CD4-positive, CD25-positive, alpha-beta regulatory T cell (primary cell): ENCODE results near the gene LIMS1. TPM values are rescaled to one million over a fixed set of nuclear protein-coding genes. Genes with fewer than 3 reads are reported as not detected.

Experiments used
- ATAC-seq, 2 donors: fragments of 150-1000 bp; cut with Tn5 transposase; one replicate each; pipeline ENCODE4 v1.10.0; 2021; ENCODE audit warnings: low read depth in 2 of 2, moderate number of reproducible peaks in 2 of 2, moderate library complexity in 1 of 2
- DNase-seq, 3 donors: peaks; one replicate each; pipeline versions ENCODE4 v3.0.0 to v3.0.0-alpha.2; 2012 to 2022; ENCODE audit warnings: mixed read lengths in 1 of 3
- H3K27ac ChIP-seq: one replicate; pipeline ENCODE4 v1.7.0; 2013; ENCODE audit warnings: mild to moderate bottlenecking, low read length; ENCODE audit not compliant: insufficient read depth, poor library complexity, severe bottlenecking
- H3K27me3 ChIP-seq: one replicate; pipeline ENCODE4 v1.7.0; 2013; ENCODE audit warnings: low read length; ENCODE audit not compliant: control insufficient read depth, insufficient read depth
- H3K36me3 ChIP-seq: one replicate; pipeline ENCODE4 v1.7.0; 2013; ENCODE audit warnings: mild to moderate bottlenecking, low read length, moderate library complexity; ENCODE audit not compliant: control insufficient read depth, insufficient read depth
- H3K4me1 ChIP-seq: 2 replicates; pipeline ENCODE4 v1.7.0; 2013; ENCODE audit warnings: mild to moderate bottlenecking, low read length; ENCODE audit not compliant: insufficient read depth, control insufficient read depth, poor library complexity, severe bottlenecking
- H3K4me3 ChIP-seq: one replicate; pipeline ENCODE4 v1.7.0; 2013; ENCODE audit warnings: low read depth, mild to moderate bottlenecking, low read length, moderate library complexity
- H3K9me3 ChIP-seq, 2 experiments: 1 replicate in 1 of 2; 2 replicates in 1 of 2; pipeline ENCODE4 v1.7.0; 2013; ENCODE audit warnings: low read length in 2 of 2, mild to moderate bottlenecking in 1 of 2, moderate library complexity in 1 of 2; ENCODE audit not compliant: control insufficient read depth in 2 of 2
- H3K27ac Mint-ChIP-seq, 3 donors: one replicate each; pipeline ENCODE4 v1.8.0; 2020 to 2022; ENCODE audit warnings: mild to moderate bottlenecking in 3 of 3, mixed read lengths in 3 of 3, moderate library complexity in 2 of 3
- H3K27me3 Mint-ChIP-seq: one replicate; pipeline ENCODE4 v1.8.0; 2022; ENCODE audit warnings: mild to moderate bottlenecking, mixed read lengths
- H3K36me3 Mint-ChIP-seq: one replicate; pipeline ENCODE4 v1.8.0; 2020; ENCODE audit warnings: mixed read lengths
- H3K4me1 Mint-ChIP-seq, 4 donors: one replicate each; pipeline ENCODE4 v1.8.0; 2020 to 2022; ENCODE audit warnings: mixed read lengths in 4 of 4, mild to moderate bottlenecking in 1 of 4
- H3K4me3 Mint-ChIP-seq, 4 donors: one replicate each; pipeline ENCODE4 v1.8.0; 2020 to 2022; ENCODE audit warnings: mild to moderate bottlenecking in 4 of 4, mixed read lengths in 4 of 4, moderate library complexity in 3 of 4
- H3K9me3 Mint-ChIP-seq, 7 donors: one replicate each; pipeline ENCODE4 v1.8.0; 2020 to 2022; ENCODE audit warnings: mixed read lengths in 7 of 7, mild to moderate bottlenecking in 3 of 7, moderate library complexity in 2 of 7
- polyA plus RNA-seq, 4 donors: library from polyadenylated mRNA; unstranded; fragments of 300-500 nt; fragmentation: Illumina TruSeq; gene quantifications; one replicate each; pipeline ENCODE4 v1.2.3, GENCODE V29; 2021
- total RNA-seq: library from RNA; stranded (reverse); gene quantifications from one replicate; pipeline ENCODE4 v1.2.3, GENCODE V29; 2022

LIMS1 gene
- total and polyA plus RNA-seq, 5 donors from 2014 or later: 109 to 235 (median 158) TPM

DNA sequence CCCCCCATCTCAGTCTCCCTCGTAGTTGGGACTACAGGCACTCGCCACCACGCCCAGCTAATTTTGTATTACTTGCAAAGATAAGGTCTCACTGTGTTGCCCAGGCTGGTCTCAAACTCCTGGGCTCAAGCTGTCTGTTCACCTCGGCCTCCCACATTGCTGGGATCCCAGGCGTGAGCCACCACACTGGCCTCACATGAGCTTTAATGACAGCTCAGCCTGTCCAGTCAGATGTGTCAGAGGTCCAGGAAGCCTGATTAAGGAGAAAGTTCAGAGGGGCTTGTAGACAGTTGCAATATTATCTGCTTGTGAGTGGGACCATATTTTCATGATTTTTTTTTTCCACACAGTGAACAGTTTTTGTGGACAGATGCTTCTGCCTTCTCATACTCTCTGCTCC is 82.0 kb downstream of the LIMS1 start:
- H3K9me3 Mint-ChIP-seq: no peaks in the 10 kb centered on the region
- Histone ChIP-seq H3K4me3 (no peak overlapping the region), H3K36me3 (no peaks in the 10 kb centered on the region), H3K4me1 (peaks cover 93% of the 10 kb centered on the region), H3K9me3 (no peaks in the 10 kb centered on the region), H3K27me3 (no peaks in the 10 kb centered on the region), H3K27ac (peak overlapping the region; percentile 48)
- no peaks in the 10 kb centered on the region for H3K27me3 Mint-ChIP-seq
- no peak overlapping the region for H3K4me3 Mint-ChIP-seq
- peaks cover 37 to 95% (median 76%) of the 10 kb centered on the region in 4 donors for H3K4me1 Mint-ChIP-seq
- ATAC-seq (no peak), DNase-seq (no peak)
- H3K36me3 Mint-ChIP-seq: no peaks in the 10 kb centered on the region
- peak overlapping the region; percentile 6 to 93 (median 86) for H3K27ac Mint-ChIP-seq

DNA sequence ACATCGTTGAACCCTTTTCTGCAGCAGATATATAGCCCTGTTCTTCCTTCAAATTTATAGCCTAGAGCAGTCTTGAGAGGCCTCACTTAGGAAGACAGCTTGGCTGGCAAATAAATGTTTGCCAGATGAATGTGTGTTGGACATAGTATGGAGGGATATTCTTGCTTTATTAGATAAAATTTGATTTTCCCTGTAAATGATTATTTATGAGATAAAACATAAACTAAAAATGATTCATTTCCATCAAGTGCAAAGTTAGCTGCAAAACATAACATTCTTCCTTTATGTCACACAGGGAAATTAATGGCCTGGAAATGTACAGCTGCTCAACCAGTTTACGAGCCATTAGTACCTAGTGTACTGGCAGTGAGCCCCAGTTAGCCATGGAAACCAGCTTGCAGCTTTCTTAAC is 82.5 kb downstream of the LIMS1 start:
- ATAC-seq (no peak), DNase-seq (no peak)
- Mint-ChIP-seq H3K27ac (peak overlapping the region; percentile 6 to 93 (median 86)), H3K27me3 (no peaks in the 10 kb centered on the region), H3K36me3 (no peaks in the 10 kb centered on the region), H3K9me3 (no peaks in the 10 kb centered on the region), H3K4me1 (peaks cover 38 to 95% (median 75%) of the 10 kb centered on the region in 4 donors), H3K4me3 (no peak overlapping the region)
- Histone ChIP-seq H3K9me3 (no peaks in the 10 kb centered on the region), H3K27ac (peak overlapping the region; percentile 48), H3K27me3 (no peaks in the 10 kb centered on the region), H3K4me3 (no peak overlapping the region), H3K4me1 (peaks cover 90% of the 10 kb centered on the region), H3K36me3 (no peaks in the 10 kb centered on the region)

DNA sequence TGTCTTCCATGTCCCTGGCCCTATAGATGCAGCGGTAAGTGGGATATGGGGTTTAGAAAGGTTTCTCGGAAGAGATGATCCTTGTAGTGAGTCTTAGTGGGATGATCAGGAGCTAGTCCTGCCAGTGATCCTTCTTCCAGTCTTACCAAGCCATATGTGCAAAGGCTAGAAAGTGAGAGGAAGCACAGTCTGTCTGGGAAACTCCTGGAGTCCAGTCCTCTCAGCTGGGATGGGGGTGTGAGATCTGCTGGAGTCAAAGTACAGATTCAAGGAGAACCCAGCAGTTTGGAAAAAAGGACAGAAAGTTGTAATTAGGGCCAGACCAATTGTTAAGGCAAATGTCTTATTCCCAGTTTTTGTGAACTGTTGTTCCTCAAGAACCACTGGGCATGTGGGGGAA is 83.3 kb downstream of the LIMS1 start:
- Histone ChIP-seq H3K36me3 (no peaks in the 10 kb centered on the region), H3K9me3 (no peaks in the 10 kb centered on the region), H3K27me3 (no peaks in the 10 kb centered on the region), H3K27ac (peak overlapping the region; percentile 80), H3K4me1 (peaks cover 91% of the 10 kb centered on the region), H3K4me3 (no peak overlapping the region)
- ATAC-seq (no peak), DNase-seq (no peak)
- Mint-ChIP-seq H3K27me3 (no peaks in the 10 kb centered on the region), H3K4me3 (peak overlapping the region in 2 of 4 donors; percentile 42 to 68), H3K9me3 (no peaks in the 10 kb centered on the region), H3K4me1 (peaks cover 32 to 94% (median 69%) of the 10 kb centered on the region in 4 donors), H3K36me3 (no peaks in the 10 kb centered on the region), H3K27ac (peak overlapping the region; percentile 1 to 93 (median 92))

DNA sequence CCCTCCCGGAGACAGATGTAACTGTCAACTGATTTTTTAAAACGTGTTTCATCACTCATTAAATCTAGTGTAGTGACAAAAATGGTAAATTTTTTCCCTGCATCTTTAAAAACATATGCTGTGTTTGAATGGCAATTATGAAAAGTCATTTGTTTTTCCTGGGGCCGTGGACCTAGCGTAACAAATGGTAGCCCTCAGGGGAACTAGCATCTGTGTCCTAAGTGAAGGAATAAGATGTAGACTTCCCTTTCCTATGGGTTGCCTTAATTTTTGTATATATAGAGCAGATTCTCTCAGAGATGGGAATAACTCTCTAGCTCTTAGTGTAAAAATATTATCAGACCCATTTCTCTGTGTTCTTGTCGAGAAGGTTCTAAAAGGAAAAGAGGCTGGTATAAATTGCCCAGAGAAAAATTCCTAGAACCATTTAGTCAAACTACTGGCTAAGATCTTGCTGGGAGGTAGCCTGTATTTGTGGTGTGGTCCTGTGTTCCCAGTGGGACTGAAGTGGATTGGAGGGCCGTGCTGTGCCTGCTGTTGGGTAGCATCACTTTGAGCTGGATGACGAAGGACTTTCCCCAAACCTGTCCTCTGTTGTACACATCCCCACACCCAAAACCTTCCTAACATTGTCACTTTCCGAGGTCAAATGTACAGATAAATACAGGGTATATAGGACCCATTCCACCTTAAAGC is 85.8 kb downstream of the LIMS1 start:
- H3K9me3 Mint-ChIP-seq: no peaks in the 10 kb centered on the region
- peaks cover 19 to 86% (median 61%) of the 10 kb centered on the region in 4 donors for H3K4me1 Mint-ChIP-seq
- no peaks in the 10 kb centered on the region for H3K27me3 ChIP-seq
- H3K27ac Mint-ChIP-seq: peak overlapping the region; percentile 93
- peak overlapping the region; percentile 89 to 97 (median 90) for H3K4me3 Mint-ChIP-seq
- no peaks in the 10 kb centered on the region for H3K36me3 Mint-ChIP-seq
- no peaks in the 10 kb centered on the region for H3K9me3 ChIP-seq
- H3K36me3 ChIP-seq: no peaks in the 10 kb centered on the region
- peak overlapping the region; percentile 80 for H3K27ac ChIP-seq
- no peaks in the 10 kb centered on the region for H3K27me3 Mint-ChIP-seq
- H3K4me3 ChIP-seq: peak overlapping the region; percentile 88
- peaks cover 88% of the 10 kb centered on the region for H3K4me1 ChIP-seq
- DNase-seq (no peak), ATAC-seq (no peak)

DNA sequence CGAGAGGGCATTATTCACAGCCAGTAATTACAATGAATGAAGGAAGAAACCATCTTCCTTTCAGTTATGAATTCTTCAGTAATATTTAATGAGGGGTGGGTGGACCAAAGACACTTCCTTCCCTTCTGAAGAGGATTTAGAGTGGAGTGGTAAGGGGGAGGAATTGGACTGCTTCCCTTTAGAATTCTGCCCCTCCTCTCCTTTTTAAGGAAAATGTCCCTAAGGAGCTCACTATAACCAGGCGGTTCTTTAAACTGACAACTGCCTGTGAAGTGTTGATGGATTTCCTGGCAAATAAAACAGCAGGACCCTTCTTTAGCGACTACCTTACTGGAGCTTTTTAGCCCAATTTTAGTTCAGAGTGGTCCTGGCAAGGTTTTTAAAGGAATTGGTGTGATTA is 86.4 kb downstream of the LIMS1 start:
- no peak for ATAC-seq
- peaks cover 22 to 86% (median 62%) of the 10 kb centered on the region in 4 donors for H3K4me1 Mint-ChIP-seq

DNA sequence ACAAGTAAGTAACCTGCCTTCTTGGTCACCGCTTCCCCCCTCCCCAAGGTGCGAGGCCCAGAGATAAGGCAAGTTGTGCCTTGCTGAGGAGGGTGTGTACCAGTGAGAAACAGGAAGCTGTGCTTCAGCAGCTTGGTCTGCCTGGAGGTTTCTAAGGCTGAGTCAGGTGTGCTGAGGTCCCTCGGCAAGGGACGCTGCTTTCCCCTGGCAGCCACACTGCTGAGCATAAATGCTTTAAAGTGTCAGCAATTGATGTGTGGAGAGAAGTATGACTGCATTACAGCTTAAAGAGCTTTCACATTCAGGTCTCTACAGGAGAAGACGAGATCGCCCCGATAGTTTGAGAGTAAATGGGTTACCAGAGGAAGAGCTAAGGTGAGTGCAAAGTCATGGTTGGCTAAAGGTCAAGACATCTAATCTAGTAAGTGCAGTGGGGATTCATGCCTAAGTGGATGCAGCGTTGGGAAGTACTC is 86.9 kb downstream of the LIMS1 start:
- no peaks in the 10 kb centered on the region for H3K27me3 ChIP-seq
- no peaks in the 10 kb centered on the region for H3K9me3 ChIP-seq
- no peaks in the 10 kb centered on the region for H3K36me3 Mint-ChIP-seq
- peak overlapping the region; percentile 88 for H3K4me3 ChIP-seq
- DNase-seq: peak; percentile 58 to 93 (median 79)
- H3K36me3 ChIP-seq: no peaks in the 10 kb centered on the region
- peak overlapping the region; percentile 93 for H3K27ac Mint-ChIP-seq
- peak overlapping the region; percentile 89 to 97 (median 90) for H3K4me3 Mint-ChIP-seq
- peaks cover 85% of the 10 kb centered on the region for H3K4me1 ChIP-seq
- H3K4me1 Mint-ChIP-seq: peaks cover 27 to 86% (median 63%) of the 10 kb centered on the region in 4 donors
- ATAC-seq: peak; percentile 99 to 100
- H3K9me3 Mint-ChIP-seq: no peaks in the 10 kb centered on the region
- no peaks in the 10 kb centered on the region for H3K27me3 Mint-ChIP-seq
- peak overlapping the region; percentile 80 for H3K27ac ChIP-seq

More for the DNA sequence above, 86.4 kb downstream of the LIMS1 start:
- Mint-ChIP-seq H3K9me3 (no peaks in the 10 kb centered on the region), H3K27ac (peak overlapping the region; percentile 93), H3K4me3 (peak overlapping the region; percentile 89 to 97 (median 90)), H3K27me3 (no peaks in the 10 kb centered on the region), H3K36me3 (no peaks in the 10 kb centered on the region)
- Histone ChIP-seq H3K27me3 (no peaks in the 10 kb centered on the region), H3K36me3 (no peaks in the 10 kb centered on the region), H3K4me1 (peaks cover 88% of the 10 kb centered on the region), H3K4me3 (peak overlapping the region; percentile 88), H3K27ac (peak overlapping the region; percentile 80), H3K9me3 (no peaks in the 10 kb centered on the region)
- DNase-seq: no peak

DNA sequence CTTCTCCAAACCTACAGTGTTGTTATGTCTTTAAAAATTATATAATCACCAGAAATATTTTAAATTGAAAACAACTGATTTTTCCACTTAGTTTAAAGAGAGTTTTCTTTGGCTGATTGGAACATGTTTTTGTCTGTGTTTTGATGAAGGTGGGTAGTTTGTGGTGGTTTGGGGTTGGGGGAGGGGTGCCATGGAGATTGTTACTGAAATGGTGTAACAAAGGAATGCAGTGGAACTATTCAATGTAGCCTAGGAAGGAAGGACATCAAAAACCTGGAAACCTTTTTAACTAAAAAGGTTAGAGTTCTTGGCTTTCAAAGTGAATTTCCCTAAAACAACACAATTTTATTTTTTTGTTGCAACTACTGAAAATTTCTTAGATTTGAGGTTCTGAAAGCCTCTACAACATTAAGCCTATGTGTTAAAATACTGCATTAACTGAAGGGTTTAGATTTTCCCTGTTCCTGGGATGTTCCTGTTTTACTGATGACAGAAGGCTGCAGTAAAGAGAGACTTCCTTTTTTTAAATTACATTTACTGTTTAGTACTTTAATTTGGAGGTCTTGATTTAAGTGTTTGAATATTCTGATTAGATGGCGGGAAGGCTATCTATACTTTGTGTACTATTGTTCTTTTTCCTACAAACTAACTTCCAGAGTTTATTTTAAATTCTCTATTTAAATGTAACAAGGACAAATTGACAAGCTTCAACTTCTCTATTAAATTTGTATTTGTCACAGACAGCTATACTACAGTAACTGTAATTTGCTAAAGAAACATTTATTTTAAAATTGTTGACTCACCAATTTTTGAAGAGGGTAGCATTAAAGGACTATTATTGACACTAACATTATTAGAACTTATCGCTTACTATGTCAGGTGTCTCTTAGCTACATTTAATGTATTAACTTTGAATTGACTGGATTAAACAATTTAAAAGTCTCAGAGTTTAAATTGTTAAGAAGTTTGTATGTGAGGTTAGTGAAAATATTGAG is 87.7 kb downstream of the LIMS1 start:
- no peaks in the 10 kb centered on the region for H3K27me3 ChIP-seq
- H3K4me3 Mint-ChIP-seq: peak overlapping the region; percentile 89 to 97 (median 90)
- H3K9me3 ChIP-seq: no peaks in the 10 kb centered on the region
- H3K36me3 Mint-ChIP-seq: no peaks in the 10 kb centered on the region
- H3K27ac ChIP-seq: peak overlapping the region; percentile 80
- peak overlapping the region; percentile 88 for H3K4me3 ChIP-seq
- no peaks in the 10 kb centered on the region for H3K27me3 Mint-ChIP-seq
- ATAC-seq (no peak), DNase-seq (peak in 1 of 3 donors; percentile 29)
- peaks cover 32 to 86% (median 64%) of the 10 kb centered on the region in 4 donors for H3K4me1 Mint-ChIP-seq
- peak overlapping the region; percentile 93 for H3K27ac Mint-ChIP-seq
- H3K36me3 ChIP-seq: no peaks in the 10 kb centered on the region
- no peaks in the 10 kb centered on the region for H3K9me3 Mint-ChIP-seq
- H3K4me1 ChIP-seq: peaks cover 84% of the 10 kb centered on the region
